ENCODE results near the gene PNPLA2. TPM values are rescaled to one million over a fixed set of nuclear protein-coding genes. Genes with fewer than 3 reads are reported as not detected.

Gene PNPLA2
- total RNA-seq, 1 donor from 2014 or later, result 9.0 TPM

GRCh38 chr11:859394-860131 is 40.8 kb downstream of the PNPLA2 start:
- FAIRE-seq, result no peak
- Histone ChIP-seq H3K27me3 (ENCODE audit: control insufficient read depth, insufficient read depth, low read length) (no peaks in the 10 kb centered on the region), H3K4me3 (ENCODE audit: low read depth, low read length) (no peak overlapping the region), H3K36me3 (ENCODE audit: control insufficient read depth, insufficient read depth, low read length) (no peaks in the 10 kb centered on the region)
- no peak for TF ChIP-seq CTCF (IDR thresholded peaks at IDR 0.05; ENCODE audit: insufficient read depth, low read length, severe bottlenecking)
- peak; percentile 67 for DNase-seq (ENCODE audit: low read depth)

GRCh38 chr11:860234-861104 is 41.8 kb downstream of the PNPLA2 start:
- Histone ChIP-seq H3K36me3 (ENCODE audit: control insufficient read depth, insufficient read depth, low read length) (no peaks in the 10 kb centered on the region), H3K27me3 (ENCODE audit: control insufficient read depth, insufficient read depth, low read length) (no peaks in the 10 kb centered on the region), H3K4me3 (ENCODE audit: low read depth, low read length) (no peak overlapping the region)
- TF ChIP-seq CTCF (IDR thresholded peaks at IDR 0.05; ENCODE audit: insufficient read depth, low read length, severe bottlenecking), result no peak
- FAIRE-seq (no peak), DNase-seq (ENCODE audit: low read depth) (no peak)

- H3K36me3 ChIP-seq (ENCODE audit: control insufficient read depth, insufficient read depth, low read length), result no peaks in the 10 kb centered on the region
- no peak for TF ChIP-seq CTCF (IDR thresholded peaks at IDR 0.05; ENCODE audit: insufficient read depth, low read length, severe bottlenecking)
These were observed 42.4 kb downstream of the PNPLA2 start for GRCh38 chr11:861105-861479.

DNA sequence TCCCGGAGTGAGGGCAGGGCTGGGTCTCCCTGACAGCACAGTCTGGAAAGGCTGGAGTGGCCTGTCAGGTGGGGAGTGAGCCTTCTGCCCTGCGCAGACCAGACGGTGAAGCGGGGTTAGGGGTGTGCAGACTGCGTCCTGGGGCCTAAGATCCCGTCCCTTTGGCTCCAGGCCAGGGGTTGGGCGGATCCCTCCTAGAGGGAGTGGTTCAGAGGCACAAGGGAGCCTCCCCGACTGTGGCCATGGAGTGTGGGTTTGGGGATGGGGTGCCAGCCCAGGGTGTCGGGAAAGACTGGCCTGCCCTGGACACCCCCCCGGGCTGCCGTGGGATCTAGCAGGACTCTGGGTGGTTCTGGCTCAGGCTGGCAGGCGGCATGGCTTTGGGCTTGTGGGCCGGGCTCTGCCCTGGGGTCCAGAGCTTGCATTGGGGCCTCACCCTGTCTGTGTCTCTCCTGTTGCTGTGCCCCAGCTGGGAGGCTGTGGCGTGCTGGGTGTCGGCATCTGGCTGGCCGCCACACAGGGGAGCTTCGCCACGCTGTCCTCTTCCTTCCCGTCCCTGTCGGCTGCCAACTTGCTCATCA is 43.5 kb downstream of the PNPLA2 start:
- Histone ChIP-seq H3K36me3 (ENCODE audit: control insufficient read depth, insufficient read depth, low read length) (no peaks in the 10 kb centered on the region), H3K4me3 (ENCODE audit: low read depth, low read length) (no peak overlapping the region), H3K27me3 (ENCODE audit: control insufficient read depth, insufficient read depth, low read length) (no peaks in the 10 kb centered on the region)
- TF ChIP-seq CTCF (IDR thresholded peaks at IDR 0.05; ENCODE audit: insufficient read depth, low read length, severe bottlenecking), result no peak
- no peak for FAIRE-seq
- DNase-seq (ENCODE audit: low read depth), result no peak

More at GRCh38 chr11:861105-861479, 42.4 kb downstream of the PNPLA2 start:
- DNase-seq (ENCODE audit: low read depth), result no peak
- H3K27me3 ChIP-seq (ENCODE audit: control insufficient read depth, insufficient read depth, low read length), result no peaks in the 10 kb centered on the region
- FAIRE-seq, result no peak
- no peak overlapping the region for H3K4me3 ChIP-seq (ENCODE audit: low read depth, low read length)

DNA sequence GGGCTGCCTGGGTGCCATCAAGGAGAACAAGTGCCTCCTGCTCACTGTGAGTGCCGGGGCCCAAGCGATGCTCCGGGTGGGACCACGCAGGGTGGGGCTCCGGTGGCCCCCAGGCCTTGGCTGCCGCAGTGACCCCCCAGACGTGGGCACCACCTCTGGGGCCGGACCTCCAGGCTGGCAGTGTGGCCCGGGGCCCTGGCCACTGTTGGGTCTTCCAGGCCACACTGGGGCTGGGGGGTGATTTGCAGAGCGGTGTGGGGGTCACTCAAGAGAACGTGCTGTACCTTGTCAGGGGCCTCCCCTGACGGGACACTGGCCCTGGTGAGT is 43.9 kb downstream of the PNPLA2 start:
- TF ChIP-seq CTCF (IDR thresholded peaks at IDR 0.05; ENCODE audit: insufficient read depth, low read length, severe bottlenecking), result no peak
- Histone ChIP-seq H3K36me3 (ENCODE audit: control insufficient read depth, insufficient read depth, low read length) (no peaks in the 10 kb centered on the region), H3K4me3 (ENCODE audit: low read depth, low read length) (no peak overlapping the region), H3K27me3 (ENCODE audit: control insufficient read depth, insufficient read depth, low read length) (no peaks in the 10 kb centered on the region)
- no peak for FAIRE-seq
- no peak for DNase-seq (ENCODE audit: low read depth)
